M059J (cell line): Measurements from ENCODE around the gene KRTAP5-7. TPM values are rescaled to one million over a fixed set of nuclear protein-coding genes. Genes with fewer than 3 reads are reported as not detected.
"Not testable (repeated sequence)": the region's sequence is repeated elsewhere in the genome, so short reads cannot be mapped to it uniquely, and the experiment has no call there.

Experiments used
- DNase-seq: peaks from one replicate; pipeline ENCODE4 v3.0.0-alpha.2; 2012; ENCODE audit warnings: low read depth
- total RNA-seq: library from RNA; depleted of rRNA; stranded (reverse); fragments of >200 nt; shearing (Covaris generic); gene quantifications from 2 replicates; pipeline ENCODE4 v1.2.3, GENCODE V29; 2014; rRNA removed

Gene KRTAP5-7
- total RNA-seq, result not detected in 2 replicates

GRCh38 chr11:71526796-71527575, at the start of gene KRTAP5-7:
Gene KRTAP5-7, plus strand, starts transcription at chr11:71527267. Its CDS starts 34 bp downstream, at chr11:71527301.
- not testable (repeated sequence) for DNase-seq

- DNase-seq, result no peak
Measured at GRCh38 chr11:71477641-71478527, 49.2 kb upstream of the KRTAP5-7 start.

- DNase-seq, result no peak
Measured at GRCh38 chr11:71478528-71478840, 48.6 kb upstream of the KRTAP5-7 start.

GRCh38 chr11:71481101-71481960, 45.7 kb upstream of the KRTAP5-7 start:
- DNase-seq, result no peak

- DNase-seq, result no peak
Measured at GRCh38 chr11:71482216-71482615, 44.9 kb upstream of the KRTAP5-7 start.

GRCh38 chr11:71482746-71483364, 44.2 kb upstream of the KRTAP5-7 start:
- DNase-seq, result no peak

GRCh38 chr11:71483692-71484091, 43.4 kb upstream of the KRTAP5-7 start:
- DNase-seq, result no peak

GRCh38 chr11:71484248-71485062, 42.6 kb upstream of the KRTAP5-7 start:
- DNase-seq, result no peak

- DNase-seq, result no peak
Measured at GRCh38 chr11:71485063-71485399, 42.0 kb upstream of the KRTAP5-7 start.

GRCh38 chr11:71485466-71485865, 41.6 kb upstream of the KRTAP5-7 start:
- DNase-seq, result no peak

- DNase-seq, result no peak
Measured at GRCh38 chr11:71486320-71486719, 40.7 kb upstream of the KRTAP5-7 start.

- no peak for DNase-seq
Measured at GRCh38 chr11:71488681-71489270, 38.3 kb upstream of the KRTAP5-7 start.

- DNase-seq, result peak; percentile 58
Measured at GRCh38 chr11:71489311-71490043, 37.6 kb upstream of the KRTAP5-7 start.

- no peak for DNase-seq
Measured at GRCh38 chr11:71490044-71490730, 36.9 kb upstream of the KRTAP5-7 start.

- DNase-seq, result no peak
Measured at GRCh38 chr11:71490731-71491390, 36.2 kb upstream of the KRTAP5-7 start.

GRCh38 chr11:71491531-71491930, 35.5 kb upstream of the KRTAP5-7 start:
- no peak for DNase-seq

- no peak for DNase-seq
Measured at GRCh38 chr11:71491940-71492339, 35.1 kb upstream of the KRTAP5-7 start.
